Stimulated activated CD8-positive, alpha-beta memory T cell treated with anti-CD3 and anti-CD28 coated beads, Interleukin-4, amount 100 ng/mL, for 24 hours (primary cell): ENCODE results near the gene ZFYVE28.

Experiments
- DNase-seq: peaks from one replicate; pipeline ENCODE4 v3.0.0-alpha.2; 2020; ENCODE audit warnings: low read depth

The ZFYVE28 gene

DNA sequence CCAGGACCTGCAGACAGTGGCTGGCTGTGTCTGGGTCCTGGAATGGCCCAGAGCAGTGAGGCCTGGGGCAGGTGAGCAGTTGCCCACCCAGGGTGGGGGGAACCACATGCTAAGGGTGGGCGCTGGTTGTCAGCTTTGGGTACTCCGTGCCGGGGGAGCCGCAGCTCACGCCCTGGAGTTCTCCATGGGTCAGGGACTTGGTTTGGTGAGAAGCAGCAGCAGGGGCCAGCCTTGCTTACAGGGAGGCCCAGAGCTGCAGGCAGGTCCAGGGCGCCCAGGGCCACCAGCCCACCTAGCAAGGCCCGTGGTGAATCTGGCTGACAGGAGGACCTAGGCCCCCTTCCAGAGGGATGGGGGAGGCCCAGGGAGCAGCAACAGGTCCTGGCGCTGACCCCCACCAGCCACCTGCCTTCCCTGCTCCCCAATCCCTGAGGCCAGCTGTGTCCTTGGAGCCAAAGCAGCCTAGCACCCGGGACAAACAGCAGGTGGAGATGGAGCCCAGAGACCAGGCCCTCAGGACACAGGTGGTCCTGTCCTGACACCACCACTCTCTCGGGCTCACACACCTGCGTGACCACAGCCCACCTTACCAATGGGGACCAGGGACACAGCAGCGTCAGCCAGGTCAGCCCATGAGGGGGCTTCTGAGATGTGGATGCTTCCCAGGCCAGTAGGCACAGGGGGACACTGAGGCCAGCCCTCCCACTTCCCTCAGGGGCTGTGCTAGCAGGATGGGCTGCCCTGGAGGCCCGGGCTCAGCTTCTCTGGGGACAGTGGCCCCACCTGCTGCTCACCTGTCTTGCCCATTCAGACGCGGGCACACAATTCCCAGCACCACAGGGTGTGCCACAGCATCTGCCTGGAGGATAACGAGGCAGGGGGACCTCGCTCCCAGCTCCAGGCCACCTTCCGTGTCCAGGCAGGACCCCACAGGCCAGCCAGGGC, 160.1 kb downstream of the ZFYVE28 start:
- no peak for DNase-seq

DNA sequence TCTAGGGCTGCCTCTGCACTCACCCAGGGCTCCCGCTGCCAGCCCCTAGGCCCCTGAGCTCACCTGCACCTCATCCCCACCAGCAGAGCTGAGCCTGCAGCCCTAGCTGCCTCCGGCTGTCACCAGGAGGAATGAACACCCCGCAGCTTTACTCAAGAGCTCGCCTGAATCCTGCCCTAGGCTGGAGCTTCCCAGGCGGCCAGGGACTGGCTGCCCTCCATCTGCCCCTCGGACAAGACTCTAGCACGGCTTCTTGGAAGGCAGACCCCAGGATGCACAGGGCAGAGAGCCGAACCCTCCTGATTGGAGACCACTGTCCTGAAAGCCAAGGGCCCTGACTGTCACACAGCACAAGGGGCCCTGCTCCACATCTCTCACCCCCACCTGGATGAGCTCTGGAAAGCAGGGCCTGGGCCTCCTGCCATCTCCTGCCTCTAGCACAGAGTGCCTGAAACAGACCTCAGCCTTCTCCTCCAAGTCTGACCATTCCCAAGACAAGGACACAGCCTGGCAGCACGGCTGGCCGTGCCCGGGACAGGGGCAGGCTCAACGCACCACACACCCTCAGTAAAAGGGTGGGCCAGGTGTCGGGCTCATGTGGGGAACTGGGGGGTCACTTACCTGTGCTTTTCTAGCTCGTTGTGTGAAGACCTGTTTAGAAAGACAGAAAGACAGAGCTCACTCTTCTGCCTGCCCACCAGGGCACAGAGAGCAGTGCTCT, 160.9 kb downstream of the ZFYVE28 start:
- DNase-seq = no peak

DNA sequence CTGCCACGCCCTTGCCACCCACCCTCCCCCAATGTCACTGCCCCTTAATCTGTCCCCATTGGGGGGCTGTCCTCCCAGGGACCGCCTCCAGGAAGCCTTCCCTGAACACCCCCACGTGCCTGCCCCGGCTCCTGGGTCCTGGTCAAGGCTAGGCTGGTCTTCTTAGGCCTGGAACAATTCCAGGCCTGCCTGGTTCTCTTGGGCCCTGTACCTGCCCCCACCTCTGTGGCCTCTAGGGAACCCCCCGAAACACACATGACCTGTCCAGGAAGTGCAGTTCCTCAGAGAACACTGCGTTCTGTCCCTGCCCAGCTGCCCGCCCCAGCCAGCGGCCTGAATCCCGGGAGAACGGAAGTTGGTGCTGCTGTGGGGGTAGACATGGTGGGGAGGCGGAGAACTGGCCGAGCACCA, 161.7 kb downstream of the ZFYVE28 start:
- DNase-seq = no peak

DNA sequence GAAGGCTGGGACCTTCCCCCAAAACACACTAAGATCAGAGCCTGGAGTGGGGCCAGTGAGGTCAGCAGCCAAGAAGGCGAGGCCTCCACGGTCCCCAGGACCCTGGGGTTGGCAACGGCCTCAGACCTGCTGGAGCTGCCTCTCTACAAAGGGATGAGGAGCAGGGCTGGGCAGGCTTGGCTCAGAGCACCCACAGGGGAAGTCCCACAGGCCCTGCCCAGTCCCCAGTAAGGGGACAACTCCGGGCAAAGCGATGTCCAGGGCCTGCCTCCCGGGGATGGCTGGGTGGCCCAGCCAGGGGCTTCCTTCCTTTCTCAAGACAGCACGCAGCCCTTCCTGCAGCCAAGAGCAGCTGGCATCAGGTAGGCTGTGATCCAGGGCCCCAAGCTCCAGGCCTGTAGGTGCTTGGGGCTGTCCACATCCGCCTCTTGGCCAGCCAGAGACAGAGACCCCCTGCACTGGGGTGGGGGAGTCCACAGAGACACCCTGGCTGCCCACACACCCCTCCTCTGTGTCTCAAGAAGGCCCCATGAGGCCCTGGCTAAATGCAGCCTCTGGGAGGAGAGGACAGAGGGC, 162.2 kb downstream of the ZFYVE28 start:
- DNase-seq = no peak

DNA sequence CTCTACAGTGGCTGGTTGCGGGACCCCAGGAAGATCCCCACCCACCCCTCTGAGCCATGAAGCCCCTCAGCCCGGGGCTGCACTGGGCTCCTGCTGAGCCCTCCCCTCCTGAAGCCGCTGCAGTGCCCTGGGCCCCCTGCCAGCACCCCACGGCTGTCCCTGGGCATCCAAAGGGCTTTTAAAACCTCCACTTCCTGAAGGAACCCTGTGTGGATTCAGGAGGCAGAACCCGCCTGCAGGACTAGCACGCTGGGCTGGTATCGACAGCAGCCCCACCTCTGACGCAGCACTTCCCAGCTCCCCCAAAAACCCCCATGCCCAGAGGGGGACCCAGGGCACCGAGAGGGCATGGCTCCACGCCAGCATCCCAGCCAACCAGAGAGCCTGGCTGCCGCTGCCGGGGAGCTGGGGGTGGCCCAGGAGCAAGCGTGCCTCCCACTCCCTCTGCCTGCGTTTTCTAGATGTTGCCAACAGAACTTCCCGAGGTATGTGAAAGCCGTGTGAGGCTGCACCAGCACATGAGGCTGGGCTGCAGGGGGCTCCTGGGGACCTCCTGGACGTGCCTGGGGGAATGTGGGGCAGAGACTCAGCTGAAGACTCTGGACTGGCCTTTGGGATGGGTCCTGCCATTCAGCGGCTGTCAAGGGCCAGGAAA, 162.8 kb downstream of the ZFYVE28 start:
- no peak for DNase-seq

DNA sequence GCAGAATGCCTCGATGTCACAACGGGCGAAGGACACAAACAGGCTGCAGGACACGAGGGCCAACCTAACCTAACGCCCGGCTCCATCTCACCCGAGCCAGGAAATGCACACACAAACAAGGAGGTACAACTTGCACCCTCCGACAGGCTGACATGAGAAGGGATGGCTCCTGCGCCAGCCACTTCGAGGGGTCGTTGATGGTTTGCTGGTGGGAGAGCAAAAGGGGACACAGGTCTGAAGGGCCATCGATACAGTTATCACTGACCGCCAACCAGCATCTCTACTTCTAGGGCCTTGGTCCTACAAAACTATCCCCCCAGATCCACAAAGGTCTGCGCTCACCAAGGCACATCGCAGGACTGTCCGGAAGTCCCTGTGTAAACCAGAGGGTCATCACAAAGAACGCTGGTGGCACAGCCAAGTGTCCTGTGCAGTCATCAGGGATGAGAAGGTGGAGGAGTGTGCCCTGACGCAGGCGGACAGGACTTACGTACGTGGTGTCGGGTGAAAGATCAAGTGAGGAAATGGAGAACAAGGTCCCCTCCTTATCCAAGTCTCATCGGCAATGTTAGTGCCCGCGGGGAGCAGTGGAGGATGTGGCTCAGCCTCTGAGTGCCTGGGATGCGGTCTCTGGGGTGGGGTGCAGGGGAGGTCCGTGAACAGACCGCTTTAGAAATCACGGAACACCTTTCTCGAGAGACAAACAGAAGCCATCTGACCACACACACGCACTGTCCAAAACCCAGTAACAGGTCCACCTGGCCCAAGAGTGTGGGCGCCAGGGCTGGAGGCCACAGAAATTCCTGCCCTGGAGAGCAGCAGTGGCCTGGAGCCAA, 163.6 kb downstream of the ZFYVE28 start:
- no peak for DNase-seq

DNA sequence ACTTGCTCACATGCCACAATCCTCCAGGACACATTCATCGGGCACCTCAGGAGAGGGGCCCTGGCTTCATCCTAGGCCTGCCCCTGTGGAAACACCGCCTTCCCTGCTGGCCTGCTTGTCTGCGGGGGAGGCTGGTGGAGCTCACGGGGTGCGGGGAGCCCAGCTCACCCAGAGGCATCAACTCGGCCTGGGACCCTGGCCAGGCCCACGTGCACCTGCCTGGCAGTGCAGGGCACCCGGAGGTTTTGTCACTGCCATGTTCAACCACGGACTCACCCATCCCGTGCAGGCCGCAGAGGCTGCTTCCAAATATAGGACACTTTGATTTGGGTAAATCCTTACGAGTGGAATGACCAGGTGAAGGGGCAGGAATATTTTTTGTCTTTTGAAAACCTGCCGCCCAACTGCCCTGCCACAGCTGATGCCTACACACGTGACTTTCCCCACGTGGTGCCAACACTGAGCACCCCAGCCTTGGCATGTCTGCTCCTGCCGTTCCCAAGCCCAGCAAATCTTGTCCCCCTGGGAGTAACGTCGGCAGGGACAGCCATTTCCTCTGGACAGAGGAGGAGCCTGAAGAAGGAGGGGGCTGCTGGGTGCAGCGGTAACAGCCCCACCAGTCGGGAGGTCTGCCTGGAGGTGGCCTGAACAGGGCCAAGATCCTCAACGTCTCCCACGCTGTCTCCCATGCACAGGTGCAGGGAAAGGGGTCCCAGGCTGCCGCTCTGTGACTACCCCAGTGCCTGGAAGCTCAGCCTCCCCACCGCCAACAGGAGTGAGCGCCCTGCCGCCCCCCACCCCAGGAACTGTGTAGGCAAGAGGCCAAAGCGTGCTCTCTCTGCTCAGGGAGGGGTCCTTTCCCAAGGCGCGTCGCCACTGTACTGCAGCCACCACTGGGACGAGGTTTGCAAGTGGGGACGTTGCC, 165.0 kb downstream of the ZFYVE28 start:
- no peak for DNase-seq

DNA sequence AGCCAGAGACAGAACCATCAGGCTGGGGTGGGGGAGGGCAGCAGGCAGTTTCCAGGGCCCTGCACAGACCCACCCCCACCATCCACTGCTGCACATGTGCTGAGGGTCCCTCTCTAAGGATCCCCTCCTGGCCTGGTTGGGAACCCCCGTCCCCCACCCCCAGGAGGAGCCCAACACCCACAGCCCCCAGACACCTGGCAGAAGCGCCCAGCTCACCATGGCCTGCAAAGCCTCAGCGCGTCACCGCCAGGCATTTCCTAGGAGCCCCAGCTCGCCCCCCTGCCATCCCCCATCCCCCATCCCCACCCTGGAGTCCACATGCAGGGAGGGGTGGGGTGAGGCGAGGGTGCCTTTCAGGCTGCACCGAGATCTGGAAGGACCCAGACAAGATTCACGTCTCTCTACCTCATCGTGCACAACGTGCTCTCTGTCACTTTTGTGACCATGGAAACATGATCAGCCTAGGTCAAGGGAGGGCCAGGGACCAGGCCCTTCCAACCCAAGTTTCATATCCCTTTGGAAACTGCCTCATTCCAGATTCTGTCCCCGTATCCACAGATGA, 165.8 kb downstream of the ZFYVE28 start:
- DNase-seq = no peak

DNA sequence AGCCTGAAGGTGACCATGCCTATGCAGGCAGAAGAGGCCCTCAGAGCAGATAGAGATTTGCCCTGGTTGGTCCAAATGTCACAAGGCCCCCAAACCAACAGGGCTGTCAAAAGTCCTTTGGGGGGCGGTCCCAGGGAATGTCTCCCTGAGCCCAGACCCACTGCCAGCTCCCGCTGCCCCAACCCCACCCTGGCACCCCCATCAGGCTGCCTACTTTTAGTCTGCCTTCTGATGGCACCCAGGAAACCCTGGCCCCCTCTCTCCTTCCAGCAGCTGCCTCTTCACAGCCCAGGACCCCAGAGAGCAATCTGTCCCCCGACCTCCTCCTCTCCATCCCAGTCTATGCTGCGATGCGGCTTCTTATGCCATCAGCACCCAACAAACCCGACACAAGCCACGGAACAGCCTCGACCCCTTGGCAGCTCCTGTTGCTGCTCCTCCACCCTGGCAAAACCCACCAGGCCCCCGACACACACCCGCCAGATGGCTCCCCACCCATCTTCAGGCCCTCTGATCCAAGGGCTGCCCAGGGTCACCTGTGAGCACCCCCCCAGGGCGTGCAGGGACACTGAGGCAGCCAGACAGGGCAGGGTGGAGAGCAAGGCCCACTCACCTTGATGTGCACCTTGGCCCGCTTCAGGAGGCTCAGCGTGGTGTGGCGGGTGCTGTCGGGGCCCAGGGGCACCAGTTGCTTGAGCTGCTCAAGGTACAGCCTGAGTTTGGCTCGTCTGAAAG, 166.5 kb downstream of the ZFYVE28 start:
- no peak for DNase-seq

DNA sequence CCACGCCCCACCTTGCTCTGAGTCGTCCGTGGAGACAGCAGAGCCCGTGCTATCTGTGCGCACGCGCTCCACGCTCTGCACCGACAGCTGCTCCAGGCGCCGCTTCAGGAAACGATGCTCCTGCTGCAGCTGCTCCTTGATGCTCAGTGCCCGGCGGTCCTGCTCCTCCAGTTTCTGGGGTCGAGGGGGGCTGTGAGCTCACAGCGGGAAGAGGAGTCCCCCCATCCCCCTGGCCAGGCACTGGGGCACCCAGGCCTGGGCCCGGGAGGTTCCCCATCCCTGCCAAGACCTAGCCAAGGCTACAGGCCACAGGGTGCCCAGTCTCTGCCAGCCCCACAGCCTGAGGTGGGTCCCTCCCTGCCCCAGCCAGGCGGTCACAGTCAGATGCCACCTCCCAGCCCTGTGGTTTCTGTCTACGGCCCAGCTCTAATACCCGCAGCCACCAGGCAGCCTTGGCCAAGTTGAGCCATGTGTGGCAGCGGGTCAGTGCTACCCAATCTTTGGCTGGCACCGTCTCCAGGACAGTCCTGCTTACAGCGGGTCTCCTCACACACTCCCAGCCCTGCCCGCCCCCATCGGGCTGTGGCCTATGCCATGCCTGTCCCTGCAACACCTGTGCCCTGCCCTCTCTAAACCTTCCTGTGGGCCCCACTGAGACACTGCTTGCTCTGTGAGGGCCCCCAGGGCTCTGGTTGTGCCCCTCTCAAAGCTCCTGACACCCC, 167.2 kb downstream of the ZFYVE28 start:
- DNase-seq = no peak

DNA sequence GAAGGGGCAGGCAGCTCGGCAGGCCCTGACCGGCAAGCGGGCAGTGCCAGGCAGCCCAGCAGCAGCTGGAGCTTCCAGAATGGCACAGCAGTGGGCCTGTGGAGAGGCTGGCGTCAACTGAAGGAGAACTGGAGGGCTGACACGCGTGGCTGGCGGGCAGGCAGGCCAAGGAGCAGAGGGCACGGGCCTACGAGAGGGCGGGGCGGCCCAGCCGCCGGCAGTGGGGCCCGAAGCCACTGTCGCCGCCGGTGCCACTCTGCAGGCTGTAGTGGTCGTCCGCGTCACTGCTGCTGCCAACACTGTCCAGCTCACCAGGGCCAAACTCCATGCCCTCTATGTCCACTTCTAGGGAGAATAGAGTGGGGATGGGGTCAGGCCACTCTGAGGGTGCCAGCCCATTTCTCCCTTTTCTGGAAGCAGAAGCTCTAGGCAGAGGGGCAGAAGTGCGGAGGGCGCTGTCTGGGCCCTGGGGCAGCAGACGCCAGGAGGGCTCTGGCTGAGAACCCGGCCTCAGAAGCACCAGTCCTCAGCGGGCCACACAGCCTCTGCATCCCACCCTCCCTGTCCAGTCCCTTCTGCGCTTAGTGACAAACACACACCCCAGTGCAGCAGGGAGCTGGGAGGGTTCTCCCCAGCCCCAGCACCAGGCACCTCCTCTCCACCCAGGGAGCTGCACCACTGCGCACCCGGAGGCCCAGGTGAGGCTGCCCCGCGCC, 167.9 kb downstream of the ZFYVE28 start:
- no peak for DNase-seq

DNA sequence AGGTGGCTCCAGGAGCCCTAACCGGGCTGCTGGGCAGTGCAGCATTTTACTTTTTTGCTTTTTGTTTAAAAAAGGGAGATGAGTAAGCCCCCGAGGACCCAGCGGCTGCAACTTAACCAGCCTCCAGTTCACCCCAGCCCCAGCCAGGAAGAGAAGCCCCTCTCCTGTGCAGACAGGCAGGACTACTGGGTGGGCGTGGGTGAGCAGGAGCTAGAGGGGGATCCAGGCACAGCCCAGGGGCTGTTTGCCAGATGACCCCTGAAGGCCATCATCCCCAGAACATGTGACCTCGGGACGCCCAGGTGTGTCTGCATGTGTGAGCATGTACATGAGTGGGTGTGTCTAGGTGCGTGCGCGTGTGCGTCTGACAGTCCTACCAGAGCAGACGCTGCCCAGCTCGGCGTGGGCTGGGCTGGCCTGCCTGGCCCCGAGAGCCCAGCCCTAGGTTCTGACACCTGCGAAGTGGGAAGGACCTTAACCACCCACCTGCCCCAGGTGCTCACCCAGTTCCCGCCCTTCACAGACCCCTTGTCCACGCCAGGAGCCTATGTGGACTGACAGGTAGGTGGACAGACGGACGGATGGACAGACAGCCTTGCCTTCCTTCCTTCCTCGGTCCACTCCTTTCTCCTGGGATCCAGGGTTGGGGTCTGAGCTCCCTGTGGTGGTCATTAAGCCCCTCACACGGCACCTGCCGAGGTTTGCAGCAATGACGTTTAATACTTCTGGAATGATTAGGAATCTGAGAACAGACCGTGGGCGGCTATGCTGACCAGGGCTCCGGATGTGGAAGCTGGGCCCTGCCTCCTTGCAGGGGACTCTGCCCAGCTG, 168.7 kb downstream of the ZFYVE28 start:
- DNase-seq = no peak

DNA sequence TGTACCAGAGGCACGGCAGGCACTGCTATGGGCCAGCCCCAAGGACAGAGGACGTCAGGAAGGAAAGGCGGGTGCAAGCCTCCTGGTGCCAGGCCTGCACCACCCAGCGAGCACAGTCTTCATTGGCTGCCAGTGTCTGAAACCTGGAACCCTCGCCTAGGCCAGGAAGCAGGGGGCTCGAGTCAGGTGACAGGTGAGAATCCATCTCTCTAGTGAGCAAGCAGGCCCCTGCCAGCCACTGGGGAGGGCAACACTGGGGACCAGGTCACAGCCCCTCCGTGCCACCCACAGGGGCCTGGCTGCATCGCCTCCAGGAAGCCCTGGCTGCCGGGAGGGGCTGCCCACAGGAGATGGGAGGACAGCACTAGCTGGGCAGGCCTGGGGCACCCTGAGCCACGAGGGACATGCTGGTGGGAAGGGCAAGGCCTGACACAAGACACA, 169.6 kb downstream of the ZFYVE28 start:
- no peak for DNase-seq

DNA sequence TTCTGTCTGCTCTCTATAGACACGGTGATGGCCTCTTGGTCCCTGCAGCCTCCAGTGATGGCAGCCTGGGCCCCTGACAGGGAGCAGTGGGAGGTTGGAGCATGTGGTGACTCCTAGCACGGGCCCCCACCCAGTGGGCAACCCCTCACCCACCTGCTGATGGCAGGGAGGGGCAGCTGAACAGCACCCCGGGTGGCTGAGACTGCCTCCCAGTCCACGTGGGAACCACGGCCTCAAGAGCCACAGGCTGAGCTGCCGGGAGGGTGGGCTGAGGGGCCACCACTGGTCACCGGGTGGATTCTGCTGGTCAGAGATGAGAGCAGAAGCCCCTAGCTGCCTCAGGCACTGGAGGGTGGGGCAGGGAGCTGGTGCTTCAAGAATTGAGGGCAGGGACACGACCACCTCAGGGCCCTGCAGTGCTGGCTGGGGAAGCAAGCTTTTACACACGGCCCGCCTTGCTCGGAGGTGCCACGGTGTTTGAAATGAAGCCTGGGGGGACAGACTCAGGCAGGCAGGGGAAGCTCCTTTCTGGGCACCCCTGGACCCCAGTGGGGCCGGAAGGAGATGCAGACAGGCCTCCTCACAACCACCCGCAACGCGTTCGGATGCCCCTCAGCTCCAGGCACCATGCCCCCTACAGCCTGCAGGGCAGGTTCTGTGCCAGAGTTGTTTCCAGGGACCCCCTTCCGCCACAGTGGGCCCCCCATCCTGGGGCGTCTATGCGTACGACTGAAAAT, 170.2 kb downstream of the ZFYVE28 start:
- DNase-seq = no peak

DNA sequence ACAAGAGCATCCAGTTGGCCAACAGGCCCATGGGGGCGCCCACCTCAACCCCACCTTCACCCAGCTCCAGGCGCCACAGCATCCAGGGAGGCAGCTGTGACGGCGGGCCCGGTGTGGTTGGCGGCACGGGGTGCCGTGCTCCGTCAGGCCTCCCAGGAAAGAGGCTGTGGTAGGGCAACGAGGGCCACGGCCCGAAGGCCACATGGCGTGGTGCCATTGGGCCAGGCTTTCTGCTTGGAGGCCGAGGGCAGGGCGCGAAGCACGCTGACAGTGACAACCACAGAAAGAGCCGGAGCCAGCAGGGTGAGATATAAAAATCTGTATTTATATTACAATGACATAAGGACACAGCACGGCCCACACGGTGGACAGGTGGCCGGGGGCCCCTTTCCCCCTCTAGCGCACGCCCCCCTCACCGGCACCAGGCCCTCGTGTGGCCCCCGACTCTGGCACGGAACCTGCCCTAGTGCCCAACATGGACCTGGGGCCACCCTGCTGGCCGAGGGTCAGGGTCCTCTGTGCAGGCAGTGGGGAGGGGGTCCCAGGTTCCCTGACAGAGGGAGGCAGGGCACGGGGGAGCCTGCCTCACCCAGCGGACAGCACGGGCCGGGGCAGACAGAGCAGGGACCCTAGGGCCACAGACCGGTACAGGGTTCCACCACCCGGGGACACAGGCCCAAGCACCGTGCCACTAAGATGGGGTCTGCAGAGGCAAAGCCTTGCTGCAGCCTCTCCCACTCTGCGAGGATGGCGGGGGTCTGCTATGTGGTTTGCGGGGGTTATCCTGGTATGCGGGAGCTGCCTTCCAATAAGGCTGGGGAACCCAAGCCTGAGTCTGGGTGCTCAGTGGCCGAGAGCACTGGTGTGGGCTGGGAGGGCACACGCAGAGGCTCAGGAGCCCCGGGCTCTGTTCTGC, 171.1 kb downstream of the ZFYVE28 start:
- DNase-seq = no peak
